K562 treated with DMSO at 1 percent for 4 hours (cell line): ENCODE measurements around the gene SARS2. TPM values are rescaled to one million over a fixed set of nuclear protein-coding genes. Genes with fewer than 3 reads are reported as not detected.

ENCODE experiments used
- total RNA-seq: library from RNA; unstranded; fragments of 300-600 nt; gene quantifications from 2 replicates; pipeline ENCODE4 v1.2.3, GENCODE V29; 2022; ENCODE audit not compliant: insufficient read depth

SARS2 gene, protein sequence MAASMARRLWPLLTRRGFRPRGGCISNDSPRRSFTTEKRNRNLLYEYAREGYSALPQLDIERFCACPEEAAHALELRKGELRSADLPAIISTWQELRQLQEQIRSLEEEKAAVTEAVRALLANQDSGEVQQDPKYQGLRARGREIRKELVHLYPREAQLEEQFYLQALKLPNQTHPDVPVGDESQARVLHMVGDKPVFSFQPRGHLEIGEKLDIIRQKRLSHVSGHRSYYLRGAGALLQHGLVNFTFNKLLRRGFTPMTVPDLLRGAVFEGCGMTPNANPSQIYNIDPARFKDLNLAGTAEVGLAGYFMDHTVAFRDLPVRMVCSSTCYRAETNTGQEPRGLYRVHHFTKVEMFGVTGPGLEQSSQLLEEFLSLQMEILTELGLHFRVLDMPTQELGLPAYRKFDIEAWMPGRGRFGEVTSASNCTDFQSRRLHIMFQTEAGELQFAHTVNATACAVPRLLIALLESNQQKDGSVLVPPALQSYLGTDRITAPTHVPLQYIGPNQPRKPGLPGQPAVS
- 27.9 and 33.7 TPM in 2 replicates for total RNA-seq

DNA sequence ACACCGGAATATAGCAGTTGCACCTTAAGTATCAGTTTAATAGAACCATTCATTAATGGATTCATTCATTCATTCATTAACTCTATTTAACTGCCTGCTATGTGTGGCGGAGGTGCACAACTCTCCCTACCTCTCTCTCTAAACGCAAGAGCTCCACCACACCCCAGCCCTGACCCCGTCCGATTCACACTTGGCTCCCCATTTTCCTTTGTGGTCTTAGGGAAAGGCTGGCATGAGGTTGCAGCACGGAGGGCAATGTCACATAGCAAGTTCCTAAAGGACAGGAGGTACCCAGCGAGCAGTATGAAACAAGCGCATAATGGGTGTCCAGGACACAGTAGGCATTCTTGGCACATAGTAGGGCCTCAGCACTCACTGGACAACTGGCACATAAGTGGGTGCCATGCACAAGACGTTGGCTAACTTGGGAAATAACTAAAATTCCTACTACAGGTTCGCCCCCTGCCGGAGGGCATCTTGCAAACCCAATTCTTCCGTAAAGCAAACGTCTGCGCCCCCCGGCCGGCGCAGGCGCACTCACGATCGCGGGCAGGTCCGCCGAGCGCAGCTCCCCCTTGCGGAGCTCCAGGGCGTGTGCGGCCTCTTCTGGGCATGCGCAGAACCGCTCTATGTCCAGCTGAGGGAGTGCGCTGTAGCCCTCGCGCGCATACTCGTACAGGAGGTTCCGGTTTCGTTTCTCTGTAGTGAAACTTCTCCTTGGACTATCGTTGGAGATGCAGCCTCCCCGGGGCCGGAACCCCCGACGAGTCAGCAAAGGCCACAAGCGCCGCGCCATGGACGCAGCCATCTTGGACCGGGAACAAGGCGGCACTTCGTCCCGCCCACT is at the start of gene SARS2:
TSS of gene SARS2 (minus strand) at position 835 of the 847 bp plus-strand sequence. CDS start at position 808, 27 bp downstream.

DNA sequence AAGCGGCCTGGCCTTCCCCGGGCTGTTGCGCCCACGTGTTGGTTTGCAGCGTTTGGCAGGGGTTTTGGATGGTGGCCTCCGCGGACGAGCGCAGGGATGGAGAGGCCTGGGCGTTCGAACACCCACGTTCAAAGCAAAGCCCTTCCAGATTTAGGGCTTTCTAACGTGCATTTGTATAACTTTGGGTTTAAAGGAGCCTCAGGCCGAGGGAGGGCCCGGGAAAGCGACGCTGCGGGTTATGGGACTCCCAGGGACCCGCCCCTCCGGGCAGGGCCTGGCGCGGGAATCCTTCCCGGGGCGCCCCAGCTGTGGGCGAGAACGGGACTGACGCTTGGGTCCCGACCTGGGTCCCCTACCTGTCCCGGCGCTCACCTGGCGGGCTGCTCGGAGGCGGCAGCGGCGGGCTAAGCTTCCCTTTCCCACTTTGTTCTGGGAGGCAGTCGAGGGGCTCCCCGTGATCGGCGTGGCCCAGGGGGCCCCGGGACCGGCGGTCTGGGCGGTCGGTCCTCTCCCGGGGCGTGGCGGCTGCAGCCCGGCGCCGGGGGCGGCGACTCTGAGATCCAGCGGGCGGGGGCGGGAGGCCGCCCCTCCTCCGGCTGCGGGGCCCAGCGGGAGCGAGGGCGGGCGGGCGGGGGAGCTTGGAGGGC is 44.8 kb upstream of the SARS2 start, which contains the start of gene FBXO17:
TSS of gene FBXO17 (minus strand) at position 529 of the 647 bp plus-strand sequence. CDS start 25,423 bp downstream, outside the sequence.

DNA sequence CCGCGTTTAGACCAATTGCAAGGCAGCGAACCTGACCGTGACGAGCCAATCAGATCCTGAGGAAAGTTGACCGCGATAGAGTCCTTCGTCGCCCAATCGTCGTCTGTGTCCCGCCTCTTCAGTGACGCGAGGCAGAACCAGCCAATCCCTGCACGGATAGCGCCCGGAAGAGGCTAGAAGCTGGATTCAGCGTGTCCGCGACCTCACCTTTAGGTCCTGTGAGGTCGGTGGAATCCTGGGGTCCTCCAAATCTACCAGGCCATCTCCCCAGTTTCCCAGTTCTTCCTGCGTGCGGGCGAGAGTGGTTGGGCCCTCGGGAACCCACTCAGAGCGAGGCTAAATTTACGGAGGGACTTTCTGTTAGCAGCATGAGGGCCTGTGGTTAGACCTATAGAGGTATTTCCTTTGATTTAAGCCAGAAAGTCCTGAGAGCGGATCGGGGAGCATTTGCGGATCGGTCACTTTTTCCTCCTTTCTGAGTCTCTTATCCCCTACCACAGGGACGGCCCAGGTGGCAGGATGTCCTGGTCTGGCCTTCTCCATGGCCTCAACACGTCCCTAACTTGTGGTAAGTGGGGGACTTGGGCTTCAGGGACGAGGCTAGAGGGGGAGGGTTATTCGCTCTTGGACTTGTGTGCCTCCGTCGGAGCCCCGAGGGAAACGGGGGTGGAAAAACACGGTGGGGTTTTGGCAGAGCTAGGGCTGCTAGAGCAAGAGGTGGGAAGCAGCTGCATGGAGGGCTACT is 385 bp upstream of the SARS2 start, which contains the start of gene MRPS12:
TSS of gene MRPS12 (plus strand) at position 169 of the 745 bp plus-strand sequence. CDS start at position 520, 351 bp downstream.

DNA sequence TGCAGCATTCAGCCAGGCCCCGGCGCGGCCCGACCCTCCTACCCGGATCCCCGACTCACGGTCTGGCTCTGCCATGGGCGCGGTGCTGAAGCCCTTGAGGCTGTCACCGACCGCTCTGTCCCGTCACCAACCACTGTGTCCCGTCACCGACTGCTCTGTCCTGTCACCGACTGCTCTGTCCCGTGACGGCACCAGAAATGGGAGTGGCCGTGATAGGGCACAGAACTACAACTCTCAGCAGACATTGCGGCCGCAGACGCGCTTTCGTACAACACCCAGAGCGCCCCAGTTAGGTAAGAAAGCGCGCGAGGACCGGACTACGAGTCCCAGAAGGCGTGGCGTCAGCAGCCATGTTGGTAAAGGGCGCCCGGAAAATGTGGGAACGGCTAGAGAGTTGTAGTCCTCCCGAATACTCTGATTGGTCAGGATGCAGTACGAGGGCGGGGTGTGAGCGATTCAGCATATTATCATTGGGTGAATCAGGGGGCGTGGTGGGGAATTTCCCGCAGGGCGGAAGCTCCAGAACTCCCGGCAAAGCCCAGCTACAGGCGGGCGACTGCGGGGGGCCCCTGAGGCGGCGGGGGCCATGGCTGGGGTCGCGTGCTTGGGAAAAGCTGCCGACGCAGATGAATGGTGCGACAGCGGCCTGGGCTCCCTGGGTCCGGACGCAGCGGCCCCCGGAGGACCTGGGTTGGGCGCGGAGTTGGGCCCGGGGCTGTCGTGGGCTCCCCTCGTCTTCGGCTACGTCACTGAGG is 30.9 kb downstream of the SARS2 start, which contains the start of the genes NFKBIB and SIRT2:
TSS of gene NFKBIB (plus strand) at position 523 of the 755 bp plus-strand sequence. CDS start at position 587, 64 bp downstream.
TSS of gene SIRT2 (minus strand) at position 172 of the 755 bp plus-strand sequence. CDS start at position 75, 97 bp downstream.

DNA sequence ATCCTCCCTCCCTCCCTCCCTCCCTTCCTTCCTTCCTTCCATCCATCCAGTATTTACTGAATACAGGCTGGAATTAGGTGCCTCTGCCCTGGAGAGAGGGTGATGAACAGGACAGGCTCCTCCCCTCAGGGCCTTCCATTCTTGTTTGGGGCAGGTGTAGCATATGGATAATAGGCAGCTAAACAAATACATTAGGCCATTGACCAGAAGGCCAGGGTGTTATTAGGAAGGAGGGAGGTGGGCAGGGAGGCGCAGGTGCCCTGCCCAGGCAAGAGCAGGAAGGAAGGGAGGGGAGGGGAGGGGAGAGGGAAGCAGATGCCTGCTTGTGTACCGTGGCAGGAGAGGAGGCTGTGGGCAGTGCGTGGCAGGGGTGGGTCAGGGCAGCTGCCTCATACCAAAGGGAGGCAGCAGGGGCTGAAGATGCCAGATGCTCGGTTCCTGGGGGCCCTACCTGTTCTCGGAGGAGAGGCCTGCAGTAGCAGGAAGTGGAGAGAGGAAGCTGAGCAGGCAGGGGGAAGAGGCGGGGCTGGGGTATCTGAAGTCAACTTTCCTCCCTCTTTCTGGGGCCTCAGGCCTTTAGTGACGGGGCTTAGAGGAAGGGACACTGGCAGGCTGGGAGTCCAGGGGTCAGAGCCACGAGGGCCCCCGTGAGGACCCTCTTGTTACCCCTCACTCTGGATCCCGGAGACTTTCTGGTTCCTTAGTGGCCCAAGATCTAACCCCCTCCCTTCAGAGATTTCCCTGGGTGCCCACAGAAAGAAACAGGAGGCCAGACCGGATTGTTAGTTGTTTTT is 52.6 kb downstream of the SARS2 start, which contains the start of gene RINL:
TSS of gene RINL (minus strand) at position 495 of the 794 bp plus-strand sequence. CDS start 1,533 bp downstream, outside the sequence.

Other genes starting within 250 kb of the SARS2 start
- 1.3 TPM in 1 of 2 replicates, not detected in the other for gene CAPN12, start 186.3 kb downstream of the SARS2 start, total RNA-seq
- gene LGALS7, start 157.2 kb downstream of the SARS2 start, total RNA-seq = not detected in 2 replicates
- not detected in 2 replicates for gene LGALS7B, start 141.6 kb downstream of the SARS2 start, total RNA-seq
- gene LGALS4, start 117.8 kb downstream of the SARS2 start, total RNA-seq = 1.7 and 3.3 TPM in 2 replicates
- gene ECH1, start 99.0 kb downstream of the SARS2 start, total RNA-seq = 280 and 332 TPM in 2 replicates
- 303 and 331 TPM in 2 replicates for gene HNRNPL, start 80.8 kb downstream of the SARS2 start, total RNA-seq
- 5.3 and 9.5 TPM in 2 replicates for gene RINL, start 52.5 kb downstream of the SARS2 start, total RNA-seq
- 58.7 and 68.7 TPM in 2 replicates for gene SIRT2, start 31.1 kb downstream of the SARS2 start, total RNA-seq
- 29.9 and 42.7 TPM in 2 replicates for gene NFKBIB, start 30.8 kb downstream of the SARS2 start, total RNA-seq
- gene CCER2, start 18.6 kb downstream of the SARS2 start, total RNA-seq = not detected in 2 replicates
- 78.2 and 84.1 TPM in 2 replicates for gene MRPS12, start 181 bp upstream of the SARS2 start, total RNA-seq
- gene FBXO17, start 45.0 kb upstream of the SARS2 start, total RNA-seq = 28.7 and 37.3 TPM in 2 replicates
- 5.7 and 13.3 TPM in 2 replicates for gene FBXO27, start 101.8 kb upstream of the SARS2 start, total RNA-seq
- gene ACP7, start 153.6 kb upstream of the SARS2 start, total RNA-seq = not detected in 2 replicates
- gene PAK4, start 195.0 kb upstream of the SARS2 start, total RNA-seq = 27.5 and 36.4 TPM in 2 replicates